SKM-1 treated with dmso at 0.1 percent for 144 hours (cell line): ENCODE measurements around the gene BIN2.
"Not testable (repeated sequence)": the region's sequence is repeated elsewhere in the genome, so short reads cannot be mapped to it uniquely, and the experiment has no call there.

Source experiments
- DNase-seq: peaks from one replicate; lab custom pipeline; 2025; ENCODE audit not compliant: unreplicated experiment; lab: John Stamatoyannopoulos, UW

BIN2 gene

GRCh38 chr12:51318057-51318806, 5.7 kb downstream of the BIN2 start:
- DNase-seq, result not testable (repeated sequence)

- no peak for DNase-seq
Observed at GRCh38 chr12:51311389-51311788, 12.6 kb downstream of the BIN2 start.

DNA sequence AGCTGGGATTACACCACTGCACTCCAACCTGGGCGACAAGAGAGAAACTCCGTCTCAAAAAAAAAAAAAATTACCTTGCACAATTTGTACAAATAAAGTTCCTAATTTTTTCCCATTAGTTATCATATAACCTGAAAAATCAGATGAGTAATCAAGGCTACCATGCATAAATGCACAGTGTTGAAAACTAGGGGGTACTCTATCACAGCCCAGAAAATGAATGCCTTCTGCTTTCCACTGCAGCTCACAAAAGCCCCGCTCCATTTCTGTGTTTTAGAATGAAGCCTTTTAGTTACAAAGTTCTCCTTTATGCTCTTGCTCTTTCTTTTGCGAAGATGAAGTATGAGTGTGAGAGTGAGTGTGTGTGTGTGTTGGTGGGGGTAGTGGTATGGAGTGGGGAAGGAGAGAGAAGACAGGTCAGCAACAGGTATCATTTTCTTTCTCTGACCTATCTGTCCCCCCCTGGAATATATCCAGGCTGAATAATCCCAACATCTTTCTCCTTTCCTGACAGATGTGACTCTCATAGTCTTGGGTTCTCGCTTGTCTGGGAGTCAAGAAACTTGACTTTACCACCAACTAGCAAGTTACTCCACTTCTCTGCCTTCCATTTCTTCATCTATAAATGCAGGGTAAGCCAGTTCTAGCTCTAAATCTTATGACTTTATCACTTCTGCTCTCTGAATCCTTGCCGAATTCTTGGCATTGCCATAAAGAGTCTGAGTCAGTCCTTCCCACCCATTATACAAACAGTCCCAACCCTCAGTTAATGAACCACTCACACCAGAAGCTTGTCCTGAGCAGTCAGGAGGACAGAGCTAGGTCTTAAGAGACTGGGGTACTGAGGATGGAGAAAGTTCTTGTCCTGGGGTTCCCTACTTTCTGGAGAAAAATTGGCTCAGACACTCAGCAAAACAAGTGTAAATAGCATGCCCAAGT, 16.1 kb downstream of the BIN2 start:
- DNase-seq, result no peak

DNA sequence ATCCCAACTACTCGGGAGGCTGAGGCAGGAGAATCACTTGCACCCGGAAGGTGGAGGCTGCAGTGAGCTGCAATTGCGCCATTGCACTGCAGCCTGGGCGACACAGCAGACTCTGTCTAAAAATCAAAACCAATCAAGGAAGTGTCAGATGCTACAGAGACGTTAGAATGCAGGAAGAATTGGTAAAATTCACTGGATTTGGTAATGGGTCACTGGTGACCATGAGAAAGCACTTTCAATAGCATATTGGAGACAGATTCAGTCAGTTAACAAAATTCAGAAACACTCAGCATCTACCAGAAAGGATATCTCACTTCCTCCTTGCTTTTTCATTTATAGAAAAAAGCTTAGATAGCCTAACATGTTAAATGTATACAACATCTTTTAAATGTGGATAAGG, 17.5 kb downstream of the BIN2 start:
- no peak for DNase-seq

DNA sequence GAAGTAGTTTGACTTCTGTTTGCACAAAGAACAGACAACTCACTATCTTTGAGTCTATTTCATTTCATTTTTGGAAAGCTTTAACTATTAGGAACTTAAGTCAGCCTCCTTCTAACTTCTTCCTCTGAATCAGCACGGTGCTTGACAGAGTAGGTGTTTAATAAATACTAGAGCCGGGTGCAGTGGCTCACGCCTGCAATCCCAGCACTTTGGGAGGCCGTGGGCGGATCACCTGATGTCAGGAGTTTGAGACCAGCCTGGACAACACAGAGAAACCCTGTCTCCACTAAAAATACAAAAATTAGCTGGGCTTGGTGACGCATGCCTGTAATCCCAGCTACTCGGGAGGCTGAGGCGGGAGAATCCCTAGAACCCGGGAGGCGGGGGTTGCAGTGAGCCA, 23.2 kb downstream of the BIN2 start:
- DNase-seq, result not testable (repeated sequence)

DNA sequence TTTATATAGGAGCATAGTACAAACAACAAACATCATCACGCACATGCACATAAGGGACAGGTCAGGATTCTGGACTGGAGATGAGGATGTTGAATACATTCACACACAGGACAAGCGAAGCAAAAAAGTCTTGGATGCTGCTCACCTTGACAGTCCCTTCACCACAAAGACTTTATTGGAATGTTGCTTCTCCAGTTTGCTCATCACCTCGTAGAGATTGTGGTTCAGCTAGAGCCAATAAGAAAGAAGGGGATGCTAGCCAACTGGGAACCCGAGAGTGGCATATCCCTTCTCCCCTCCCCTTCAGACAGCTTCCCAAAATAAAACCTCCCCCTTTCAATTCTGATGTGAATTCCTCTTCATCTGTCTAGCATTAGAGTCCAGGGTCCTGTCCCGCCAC, 28.3 kb downstream of the BIN2 start:
- no peak for DNase-seq

DNA sequence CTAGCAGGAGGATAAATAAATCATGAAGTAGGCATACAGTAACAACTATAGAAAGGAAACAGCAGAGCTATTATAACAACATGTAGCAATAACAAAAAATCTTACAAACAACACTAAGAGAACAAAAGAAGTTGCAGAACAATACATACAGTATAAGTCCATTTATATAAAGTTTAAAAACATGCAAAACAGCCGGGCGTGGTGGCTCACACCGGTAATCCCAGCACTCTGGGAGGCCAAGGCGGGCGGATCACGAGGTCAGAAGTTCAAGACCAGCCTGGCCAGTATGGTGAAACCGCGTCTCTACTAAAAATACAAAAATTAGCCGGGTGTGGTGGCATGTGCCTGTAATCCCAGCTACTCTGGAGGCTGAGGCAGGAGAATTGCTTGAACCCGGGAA, 29.9 kb downstream of the BIN2 start:
- not testable (repeated sequence) for DNase-seq

DNA sequence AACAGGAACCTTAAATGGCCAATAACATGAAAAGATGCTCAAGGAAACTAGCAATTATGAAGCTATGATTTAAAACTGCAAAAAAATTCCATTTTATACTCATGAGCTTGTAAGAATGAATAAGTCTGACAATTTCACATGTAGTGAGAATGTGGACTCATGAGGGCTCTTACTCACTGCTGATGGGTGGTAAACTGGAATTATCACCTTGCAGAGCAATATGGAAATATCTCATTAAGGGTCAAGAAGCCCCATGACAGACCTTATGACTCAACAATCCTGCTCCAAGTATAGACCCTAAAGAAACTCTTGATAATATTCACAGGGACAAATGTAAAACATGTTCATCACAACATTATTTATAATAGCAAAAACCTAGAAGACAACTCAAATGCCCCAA, 30.3 kb downstream of the BIN2 start:
- no peak for DNase-seq

GRCh38 chr12:51291603-51292513, 32.1 kb downstream of the BIN2 start:
- DNase-seq, result peak; percentile 26

GRCh38 chr12:51285843-51286242, 38.1 kb downstream of the BIN2 start:
- no peak for DNase-seq

- no peak for DNase-seq
Observed at GRCh38 chr12:51281202-51281924, 42.6 kb downstream of the BIN2 start.

GRCh38 chr12:51275088-51275487, 48.9 kb downstream of the BIN2 start:
- no peak for DNase-seq

- not testable (repeated sequence) for DNase-seq
Observed at GRCh38 chr12:51272810-51273209, 51.2 kb downstream of the BIN2 start.

DNA sequence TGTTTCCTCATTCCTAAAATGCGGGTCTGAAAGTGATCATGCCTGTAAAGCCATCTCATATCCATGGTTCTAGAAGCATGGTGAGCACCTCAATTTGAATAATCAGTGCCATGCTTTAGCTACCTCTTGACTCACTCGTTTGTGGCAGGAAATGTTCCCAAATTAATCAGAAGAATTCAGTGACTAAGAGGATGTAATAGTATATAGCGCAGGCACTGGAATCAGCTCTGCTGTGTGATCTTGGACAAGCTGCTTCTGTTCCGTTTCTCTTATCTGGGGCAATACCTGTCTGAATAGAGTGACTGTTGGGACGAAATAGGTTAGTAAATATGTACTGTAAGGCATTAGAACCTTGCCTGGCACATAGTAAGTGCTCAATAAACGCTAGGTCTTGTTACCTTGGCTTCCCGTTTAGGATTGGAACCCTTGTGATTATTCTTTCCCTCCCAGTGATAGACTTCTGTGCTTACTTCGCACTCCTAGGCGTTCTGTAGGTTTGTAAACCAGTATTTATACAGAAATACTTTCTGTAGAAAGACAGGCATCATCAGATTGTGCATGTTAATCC, 52.9 kb downstream of the BIN2 start:
- DNase-seq, result no peak

- no peak for DNase-seq
Observed at GRCh38 chr12:51270067-51270950, 53.7 kb downstream of the BIN2 start, which contains the start of gene SMAGP. Gene SMAGP, minus strand, starts transcription at chr12:51270415. Its CDS starts 1,137 bp downstream, at chr12:51269278.

- no peak for DNase-seq
Observed at GRCh38 chr12:51269174-51270066, 54.6 kb downstream of the BIN2 start.

DNA sequence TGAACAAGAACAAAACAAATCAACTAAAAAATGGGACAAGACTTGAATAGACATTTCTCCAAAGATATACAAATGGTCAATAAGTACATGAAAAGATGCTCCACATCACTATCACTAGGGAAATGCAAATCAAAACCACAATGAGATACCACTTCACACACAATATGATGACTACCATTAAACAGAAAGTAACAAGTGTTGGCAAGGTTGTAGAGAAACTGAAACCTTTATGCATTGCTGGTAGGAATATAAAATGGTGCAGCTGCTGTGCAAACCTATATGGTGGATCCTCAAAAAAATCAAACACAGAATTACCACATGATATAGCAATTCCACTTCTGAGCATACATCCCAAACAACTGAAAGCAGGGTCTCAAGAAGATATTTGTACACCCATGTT, 59.0 kb downstream of the BIN2 start:
- DNase-seq, result no peak

GRCh38 chr12:51264297-51264696, 59.7 kb downstream of the BIN2 start:
- DNase-seq, result no peak
